Upper lobe of left lung (tissue), 6 donors: ENCODE measurements around the gene OSTN. TPM values are rescaled to one million over a fixed set of nuclear protein-coding genes. Genes with fewer than 3 reads are reported as not detected.

Experiments used
- ATAC-seq, 2 donors: fragments of 200-7000 bp; cut with Tn5 transposase; one replicate each; pipeline ENCODE4 v1.9.1; 2022; ENCODE audit warnings: mild to moderate bottlenecking in 2 of 2, moderate library complexity in 2 of 2; ENCODE audit not compliant: low FRiP score in 2 of 2
- DNase-seq, 2 donors: peaks; one replicate each; pipeline ENCODE4 v3.0.0-alpha.2; 2019 to 2020
- H3K27ac ChIP-seq, 4 donors: fragments of 200-600 bp; sonication (generic); one replicate each; pipeline ENCODE4 v1.5.1; 2016 to 2019
- H3K27me3 ChIP-seq, 4 donors: fragments of 200-600 bp; sonication (generic); one replicate each; pipeline ENCODE4 v1.5.1; 2017 to 2019
- H3K36me3 ChIP-seq, 4 donors: fragments of 200-600 bp; sonication (generic); one replicate each; pipeline ENCODE4 v1.5.1; 2016 to 2019
- H3K4me1 ChIP-seq, 4 donors: fragments of 200-600 bp; sonication (generic); one replicate each; pipeline ENCODE4 v1.5.1; 2018 to 2019
- H3K4me3 ChIP-seq, 4 donors: fragments of 200-600 bp; sonication (generic); one replicate each; pipeline ENCODE4 v1.5.1; 2017 to 2019; ENCODE audit warnings: mild to moderate bottlenecking in 2 of 4, moderate library complexity in 1 of 4
- H3K9me3 ChIP-seq, 4 donors: fragments of 200-600 bp; sonication (generic); one replicate each; pipeline ENCODE4 v1.5.1; 2018 to 2019
- CTCF ChIP-seq, 6 experiments: fragments of 450-650 bp in 4 of 6; fragments of 200-600 bp in 2 of 6; sonication (generic) in 2 of 6; IDR thresholded peaks; one replicate each; pipeline ENCODE4 v1.5.1; 2016 to 2019; ENCODE audit warnings: antibody characterized with exemption in 6 of 6
- EP300 ChIP-seq, 4 donors: sonication (generic); formaldehyde crosslinking; IDR thresholded peaks; one replicate each; pipeline ENCODE4 v1.5.1; 2017; ENCODE audit warnings: antibody characterized with exemption in 4 of 4, control low read depth in 2 of 4
- POLR2A ChIP-seq, 4 donors: fragments of 450-650 bp; IDR thresholded peaks; one replicate each; pipeline ENCODE4 v1.5.1; 2016 to 2017; ENCODE audit warnings: antibody characterized with exemption in 4 of 4, mild to moderate bottlenecking in 2 of 4
- POLR2AphosphoS5 ChIP-seq, 2 donors: sonication (generic); formaldehyde crosslinking; IDR thresholded peaks; one replicate each; pipeline ENCODE4 v1.5.1; 2017; ENCODE audit warnings: antibody characterized with exemption in 2 of 2
- WGBS, 2 donors: methylation state at CpG; one replicate each; pipeline ENCODE4 v1.1.5; 2017 to 2018; 5-methylcytosine and 5-hydroxymethylcytosine counted together
- total RNA-seq, 6 donors: library from RNA; depleted of rRNA in 4 of 6; stranded (reverse); fragments of >200 nt in 4 of 6; gene quantifications; one replicate each; pipeline versions ENCODE4 v1.1.0 to v1.2.1, GENCODE V29; 2016 to 2021
- donor health status: DM: no; HTN: no; CAD: no; lungs with moderate emphysema.
- donor health status: DM: no; HTN: yes; CAD: no; lungs with severe emphysema.

Gene OSTN
- total RNA-seq, 6 donors from 2014 or later: not detected

GRCh38 chr3:191254098-191254873 lies 55.2 kb downstream of the OSTN start:
- TF ChIP-seq EP300 (IDR thresholded peaks at IDR 0.05): no peak
- TF ChIP-seq POLR2A (IDR thresholded peaks at IDR 0.05): no peak
- no peak for TF ChIP-seq CTCF (IDR thresholded peaks at IDR 0.05)
- WGBS, 2 donors: 59 to 64% methylated on average over 3 of the region's 3 CpGs
- Histone ChIP-seq H3K4me3 (no peak overlapping the region), H3K27me3 (no peaks in the 10 kb centered on the region), H3K36me3 (no peaks in the 10 kb centered on the region), H3K27ac (no peak overlapping the region), H3K4me1 (no peaks in the 10 kb centered on the region), H3K9me3 (no peaks in the 10 kb centered on the region)
- no peak for DNase-seq
- ATAC-seq: no peak

GRCh38 chr3:191255156-191255555 lies 56.1 kb downstream of the OSTN start:
- no peak overlapping the region for H3K4me3 ChIP-seq
- DNase-seq: no peak
- H3K27ac ChIP-seq: no peak overlapping the region
- no peaks in the 10 kb centered on the region for H3K36me3 ChIP-seq
- H3K4me1 ChIP-seq: no peaks in the 10 kb centered on the region
- WGBS, 2 donors: 96 to 98% methylated on average over 5 of the region's 5 CpGs
- no peaks in the 10 kb centered on the region for H3K9me3 ChIP-seq
- no peaks in the 10 kb centered on the region for H3K27me3 ChIP-seq
- TF ChIP-seq POLR2AphosphoS5 (IDR thresholded peaks at IDR 0.05) (no peak), EP300 (IDR thresholded peaks at IDR 0.05) (no peak), POLR2A (IDR thresholded peaks at IDR 0.05) (no peak), CTCF (IDR thresholded peaks at IDR 0.05) (no peak)
- no peak for ATAC-seq

GRCh38 chr3:191256405-191256804 lies 57.4 kb downstream of the OSTN start:
- Histone ChIP-seq H3K4me3 (no peak overlapping the region), H3K36me3 (no peaks in the 10 kb centered on the region), H3K27me3 (no peaks in the 10 kb centered on the region), H3K27ac (no peak overlapping the region), H3K4me1 (no peaks in the 10 kb centered on the region), H3K9me3 (no peaks in the 10 kb centered on the region)
- no peak for ATAC-seq
- TF ChIP-seq EP300 (IDR thresholded peaks at IDR 0.05) (no peak), POLR2AphosphoS5 (IDR thresholded peaks at IDR 0.05) (no peak), POLR2A (IDR thresholded peaks at IDR 0.05) (no peak), CTCF (IDR thresholded peaks at IDR 0.05) (no peak)
- DNase-seq: no peak

GRCh38 chr3:191257286-191257685 lies 58.2 kb downstream of the OSTN start:
- Histone ChIP-seq H3K9me3 (no peaks in the 10 kb centered on the region), H3K4me3 (no peak overlapping the region), H3K27ac (no peak overlapping the region), H3K36me3 (no peaks in the 10 kb centered on the region), H3K27me3 (no peaks in the 10 kb centered on the region), H3K4me1 (no peaks in the 10 kb centered on the region)
- ATAC-seq (no peak), DNase-seq (no peak)
- WGBS, 2 donors: 95 to 100% methylated on average over 2 of the region's 2 CpGs
- TF ChIP-seq CTCF (IDR thresholded peaks at IDR 0.05): no peak
- TF ChIP-seq POLR2A (IDR thresholded peaks at IDR 0.05): no peak
- TF ChIP-seq EP300 (IDR thresholded peaks at IDR 0.05): no peak

GRCh38 chr3:191259486-191259885 lies 60.4 kb downstream of the OSTN start:
- 61 to 88% methylated on average over 1 of the region's 1 CpG for WGBS, 2 donors
- no peak for DNase-seq

More at GRCh38 chr3:191259486-191259885, 60.4 kb downstream of the OSTN start:
- Histone ChIP-seq H3K27ac (no peak overlapping the region), H3K4me3 (no peak overlapping the region), H3K4me1 (peaks cover 0 to 4% (median 2%) of the 10 kb centered on the region in 4 donors), H3K9me3 (no peaks in the 10 kb centered on the region), H3K36me3 (no peaks in the 10 kb centered on the region), H3K27me3 (no peaks in the 10 kb centered on the region)
- no peak for TF ChIP-seq CTCF (IDR thresholded peaks at IDR 0.05)
- no peak for ATAC-seq
